GM19025 (cell line): ENCODE measurements around the gene CFAP107.

Experiments used
- ATAC-seq: cut with Tn5 transposase; IDR thresholded peaks from one replicate; pipeline ENCODE4 v1.9.1; 2021; ENCODE audit warnings: mild to moderate bottlenecking, low read depth, moderate library complexity; ENCODE audit not compliant: unreplicated experiment

Gene CFAP107

DNA sequence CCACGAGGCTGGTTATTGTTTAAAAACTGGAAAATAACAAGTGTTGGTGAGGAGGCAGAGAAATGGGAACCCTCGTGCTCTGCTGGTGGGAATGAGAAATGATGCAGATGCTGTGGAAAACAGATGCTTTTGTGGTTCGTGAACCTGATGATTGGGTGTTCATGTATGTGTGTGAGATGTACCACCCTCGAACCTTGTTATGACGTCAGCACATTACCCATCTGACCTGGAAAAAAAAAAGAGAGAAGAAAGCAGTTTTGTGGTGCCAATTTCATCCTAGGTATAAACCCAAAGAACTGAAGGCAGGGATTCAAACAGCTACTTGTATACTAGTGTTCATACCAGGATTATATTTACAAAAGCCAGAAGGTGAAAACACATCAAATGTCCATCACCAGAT, 6.4 kb upstream of the CFAP107 start:
- ATAC-seq = no peak

DNA sequence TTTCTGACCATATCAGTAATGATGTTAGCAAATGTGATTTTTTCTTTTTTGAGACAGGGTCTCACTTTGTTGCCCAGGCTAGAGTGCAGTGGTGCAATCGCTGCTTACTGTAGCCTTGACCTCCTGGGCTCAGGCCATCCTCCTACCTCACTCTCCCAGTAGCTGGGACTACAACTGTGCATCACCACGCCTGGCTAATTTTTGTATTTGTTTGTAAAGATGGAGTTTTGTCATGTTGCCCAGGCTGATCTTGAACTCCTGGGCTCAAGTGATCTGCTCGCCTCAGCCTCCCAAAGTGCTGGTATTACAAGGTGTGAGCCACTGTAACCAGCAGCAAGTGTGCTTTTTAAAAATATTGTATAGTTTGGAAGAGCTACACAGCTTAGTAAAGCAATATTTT, 4.1 kb upstream of the CFAP107 start:
- no peak for ATAC-seq

DNA sequence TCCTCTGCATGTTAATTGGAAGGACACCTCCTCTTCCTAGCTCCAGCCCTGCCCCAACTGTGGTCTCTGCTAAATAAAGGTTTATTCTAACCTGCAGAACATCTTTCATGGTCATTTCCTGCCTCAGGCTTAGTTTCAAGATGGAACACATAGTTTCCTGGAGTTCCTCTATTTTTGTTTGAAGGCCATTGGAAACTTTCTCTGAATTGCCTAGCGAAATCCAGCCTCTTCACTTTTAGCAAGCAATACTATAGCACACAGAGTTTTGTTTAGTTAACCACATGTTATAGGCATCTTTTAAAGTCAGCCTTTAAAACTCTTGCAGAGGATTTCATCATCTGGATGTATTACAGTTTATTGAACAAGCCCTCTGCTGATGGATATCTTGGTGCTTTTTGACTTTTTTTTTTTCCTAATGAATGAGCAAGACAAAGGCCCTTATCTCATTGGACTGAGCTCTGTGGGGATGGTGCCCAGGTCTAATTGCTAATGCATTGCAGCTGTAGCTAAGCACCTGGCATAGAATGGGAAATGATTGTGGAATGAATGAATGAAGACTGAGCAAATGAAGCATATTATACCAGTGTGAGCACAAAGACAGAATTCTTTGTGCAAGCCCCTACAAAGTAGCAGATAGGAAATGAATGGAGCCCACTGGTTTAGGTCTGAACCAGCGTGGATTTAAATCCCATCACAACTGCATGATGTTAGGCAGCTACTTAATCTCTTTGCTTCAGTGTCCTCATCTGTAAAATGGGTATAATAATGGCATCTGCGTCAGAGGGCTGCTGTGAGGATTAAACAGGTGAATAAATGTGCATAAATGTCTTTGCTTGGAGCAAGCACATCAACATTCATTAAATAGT, 641 bp upstream of the CFAP107 start:
- no peak for ATAC-seq

DNA sequence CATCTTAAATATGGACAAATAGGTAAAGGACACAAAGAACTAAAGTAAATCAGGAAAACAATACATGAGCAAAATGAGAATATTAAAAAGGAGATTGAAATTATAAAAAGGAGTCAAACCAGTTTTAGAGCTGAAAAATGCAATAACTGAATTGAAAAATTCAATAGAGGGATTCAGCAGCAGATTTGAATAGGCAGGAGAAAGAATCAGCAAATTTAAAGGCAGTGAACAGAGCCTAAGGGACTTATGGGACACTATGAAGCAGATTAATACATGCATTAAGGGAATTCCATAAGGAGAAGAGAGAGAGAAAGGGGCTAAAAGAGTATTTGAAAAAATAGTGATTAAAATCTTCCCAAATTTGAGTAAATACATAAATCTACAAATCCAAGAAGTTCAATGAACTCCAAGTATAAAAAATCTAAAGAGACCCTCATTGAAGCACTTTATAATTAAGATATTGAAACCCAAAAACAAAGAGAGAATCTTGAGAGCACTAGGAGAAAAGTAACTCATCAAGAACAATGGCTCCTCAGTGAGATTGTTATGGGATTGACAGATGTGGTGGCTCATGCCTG, 2.9 kb downstream of the CFAP107 start:
- ATAC-seq = no peak

DNA sequence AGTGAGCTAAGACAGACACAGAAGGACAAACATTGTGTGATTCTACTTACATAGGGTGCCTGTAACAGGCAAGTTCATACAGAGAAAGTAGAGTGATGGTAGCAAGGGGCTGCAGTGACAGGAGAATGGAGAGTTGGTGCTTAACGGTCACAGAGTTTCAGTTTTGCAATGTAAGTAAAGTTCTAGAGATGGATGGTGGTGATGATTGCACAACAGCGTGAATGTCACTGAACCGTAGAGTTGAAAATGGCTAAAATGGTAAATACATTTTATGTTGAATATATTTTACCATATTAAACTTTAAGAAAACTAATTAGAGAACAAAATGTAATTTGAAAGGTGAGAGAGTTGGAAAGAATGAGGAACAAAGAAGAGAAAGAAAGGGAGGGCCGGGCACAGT, 8.7 kb downstream of the CFAP107 start:
- ATAC-seq = no peak

DNA sequence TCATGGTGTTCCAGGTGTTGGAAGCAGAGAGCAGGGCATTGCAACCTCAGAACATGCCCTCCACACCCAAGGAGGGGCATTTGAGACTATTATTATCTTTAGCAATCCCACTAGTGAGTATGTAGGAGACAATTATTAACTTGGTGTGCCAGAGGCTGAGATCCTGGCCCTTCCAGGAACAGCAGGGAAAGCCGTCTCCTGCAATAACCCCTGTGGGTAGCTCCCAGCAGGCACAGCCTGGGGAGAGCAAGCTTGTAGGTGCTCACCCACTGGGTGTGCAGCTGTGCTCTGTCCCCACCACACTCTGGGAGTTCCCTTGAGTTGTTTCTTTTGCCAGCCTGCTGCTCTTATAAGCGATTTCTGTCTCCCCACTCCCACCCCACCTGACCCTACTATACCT, 10.3 kb downstream of the CFAP107 start:
- no peak for ATAC-seq

DNA sequence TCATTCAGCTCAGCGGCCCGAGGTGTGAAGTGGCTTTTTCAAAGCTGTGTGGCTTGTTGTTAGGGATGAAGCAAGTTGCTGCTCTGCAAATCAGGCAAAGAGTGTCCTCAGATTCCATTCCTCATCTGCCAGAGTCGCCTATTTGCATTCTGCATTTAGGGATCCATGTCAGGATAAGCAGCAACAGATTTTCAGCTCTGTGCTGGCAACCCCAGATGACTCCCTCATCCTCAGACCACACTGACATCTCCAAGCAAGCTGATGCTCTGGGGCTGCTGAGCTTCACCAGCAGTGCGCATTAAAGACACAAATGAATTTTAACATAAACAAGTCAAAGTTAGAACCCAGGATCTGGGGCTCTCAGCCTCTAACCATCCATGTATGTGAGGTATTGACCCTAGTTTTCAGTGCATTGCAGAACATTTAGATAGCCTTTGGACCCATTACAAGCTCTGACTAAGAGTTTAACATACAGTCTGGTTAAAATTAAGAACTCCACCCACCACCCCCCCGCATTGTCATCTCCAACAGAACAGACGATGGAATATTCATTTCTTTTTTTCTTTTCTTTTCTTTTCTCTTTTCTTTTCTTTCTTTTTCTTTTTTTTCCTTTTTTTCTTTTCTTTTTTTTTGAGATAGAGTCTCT, 10.9 kb downstream of the CFAP107 start:
- no peak for ATAC-seq

DNA sequence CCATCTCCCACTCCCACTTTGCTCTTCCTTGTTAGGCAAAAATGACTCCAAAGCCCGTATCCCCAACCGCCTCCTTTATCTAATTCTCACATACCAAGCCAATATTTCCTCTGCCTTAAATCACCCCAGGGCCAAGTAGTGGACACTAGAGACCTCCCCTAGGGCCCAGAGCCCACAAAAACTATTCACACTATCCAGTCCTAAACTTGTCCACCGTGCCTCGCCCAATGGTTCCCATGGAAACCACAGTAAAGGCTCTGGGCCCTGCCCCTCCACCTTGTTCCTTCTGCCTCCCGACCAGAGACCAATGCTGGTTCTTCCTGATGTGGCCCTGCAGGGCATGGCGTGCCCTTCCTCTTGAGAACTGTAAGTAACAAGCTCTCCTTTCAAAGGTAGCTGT, 11.8 kb downstream of the CFAP107 start:
- no peak for ATAC-seq

DNA sequence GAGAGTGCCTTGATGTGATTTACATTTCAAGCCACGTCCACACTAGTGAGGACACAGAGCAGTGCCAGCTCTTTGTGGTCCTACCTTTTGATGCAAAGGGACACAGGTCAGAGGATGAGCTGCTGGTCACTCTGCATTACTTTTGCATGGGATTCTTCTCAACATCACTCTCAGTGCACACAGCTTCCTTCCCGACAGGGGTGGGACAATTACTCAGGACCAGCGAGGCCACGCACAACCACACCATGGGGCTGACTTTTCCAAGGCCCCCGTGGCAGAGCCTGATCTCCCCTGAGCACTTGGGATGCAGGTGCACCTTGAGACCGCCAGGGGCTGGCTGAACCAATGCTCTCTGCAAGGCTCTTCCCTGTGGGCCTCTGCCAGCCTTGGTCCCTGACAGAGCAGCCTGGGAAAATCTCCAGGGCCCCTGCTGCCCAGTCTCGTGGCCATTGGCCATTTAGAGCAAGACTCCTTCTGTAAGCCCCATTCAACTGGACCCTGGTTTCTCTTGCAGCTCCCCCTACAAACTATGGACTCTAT, 14.3 kb downstream of the CFAP107 start:
- ATAC-seq = no peak

DNA sequence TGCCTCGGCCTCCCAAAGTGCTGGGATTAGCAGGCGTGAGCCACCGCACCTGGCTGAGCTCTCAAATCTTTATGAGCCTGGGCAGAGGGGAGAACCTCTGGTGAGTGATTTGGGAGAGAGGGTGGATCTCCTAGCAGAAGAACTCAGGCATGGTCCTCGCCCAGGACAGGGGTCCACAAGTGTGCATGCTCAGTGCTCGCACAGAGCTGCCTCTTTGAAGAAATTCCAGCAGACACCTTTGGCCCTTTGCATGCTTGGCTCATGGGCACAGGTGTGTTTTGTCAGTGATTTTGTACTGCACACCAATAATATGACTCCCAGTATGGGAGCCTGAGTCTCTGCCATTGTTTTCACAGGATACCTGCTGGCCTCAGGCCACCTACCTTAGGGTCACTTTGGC, 15.8 kb downstream of the CFAP107 start:
- ATAC-seq = no peak

DNA sequence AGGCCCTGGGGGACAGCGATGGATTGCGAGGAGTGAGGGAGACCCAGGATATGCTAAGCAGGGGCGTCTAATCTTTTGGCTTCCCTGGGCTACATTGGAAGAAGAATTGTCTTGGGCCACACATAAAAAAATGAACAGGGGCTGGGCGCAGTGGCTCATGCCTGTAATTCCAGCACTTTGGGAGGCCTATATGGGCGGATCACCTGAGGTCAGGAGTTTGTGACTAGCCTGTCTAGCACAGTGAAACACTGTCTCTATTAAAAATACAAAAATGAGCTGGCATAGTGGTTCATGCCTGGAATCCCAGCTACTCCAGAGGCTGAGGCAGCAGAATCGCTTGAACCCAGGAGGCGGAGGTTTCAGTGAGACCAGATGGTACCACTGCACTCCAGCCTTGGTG, 16.8 kb downstream of the CFAP107 start:
- no peak for ATAC-seq

DNA sequence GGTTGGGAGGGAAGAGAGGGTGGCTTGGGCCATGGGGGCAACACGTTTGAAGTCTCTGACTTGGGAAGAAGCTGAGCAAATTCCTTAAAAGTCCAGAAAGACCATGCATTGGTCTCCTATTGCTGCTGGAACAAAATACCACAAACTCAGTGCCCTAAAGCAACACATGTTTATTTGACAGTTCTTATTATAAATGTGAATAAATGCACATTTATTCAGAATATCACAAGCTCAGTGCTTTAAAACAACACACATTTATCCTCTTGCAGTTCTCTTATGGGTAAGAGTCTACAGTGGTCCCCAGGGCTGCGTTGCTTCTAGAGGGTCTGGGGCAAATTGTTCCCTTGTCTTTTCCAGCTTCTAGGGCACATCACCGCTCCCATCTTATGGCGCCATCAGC, 17.5 kb downstream of the CFAP107 start:
- ATAC-seq = no peak

DNA sequence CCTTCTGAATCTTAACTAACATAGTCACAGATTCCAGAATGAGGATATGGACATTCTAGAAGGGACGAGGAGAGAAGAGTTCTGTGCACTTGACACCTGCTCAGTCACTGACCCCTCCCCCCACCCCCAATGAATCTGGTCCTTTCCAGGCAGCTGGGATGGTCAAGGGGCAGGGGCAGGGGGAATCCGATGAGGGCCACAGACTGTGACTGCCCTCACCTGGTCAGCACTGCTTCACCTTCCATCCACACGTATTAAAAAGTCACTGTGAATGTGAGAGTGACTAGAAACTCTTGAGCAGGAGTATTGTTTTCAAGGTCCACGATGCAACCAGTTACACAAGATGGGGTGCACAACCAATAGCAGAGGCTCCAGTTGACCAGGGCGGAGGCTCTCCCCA, 18.0 kb downstream of the CFAP107 start:
- no peak for ATAC-seq

DNA sequence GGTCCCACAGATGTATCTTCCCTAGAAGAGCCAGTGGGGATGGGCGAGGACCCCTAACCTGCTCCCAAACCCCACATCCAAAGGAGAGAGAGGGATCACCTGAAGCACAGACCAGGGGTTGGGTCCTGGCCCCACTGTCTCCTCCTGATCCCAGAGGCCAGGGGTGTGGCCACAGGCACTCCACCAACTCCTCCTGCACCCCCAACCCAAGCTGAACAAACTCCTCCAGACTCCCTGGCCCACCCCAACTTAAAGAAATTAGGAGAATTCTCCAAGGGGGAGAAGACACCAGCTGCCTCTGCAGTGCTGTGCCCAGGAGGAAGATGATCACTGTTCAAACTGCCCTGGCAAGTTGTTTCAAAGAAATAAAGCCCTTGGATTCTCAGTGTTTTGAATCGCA, 23.0 kb downstream of the CFAP107 start:
- ATAC-seq = no peak

DNA sequence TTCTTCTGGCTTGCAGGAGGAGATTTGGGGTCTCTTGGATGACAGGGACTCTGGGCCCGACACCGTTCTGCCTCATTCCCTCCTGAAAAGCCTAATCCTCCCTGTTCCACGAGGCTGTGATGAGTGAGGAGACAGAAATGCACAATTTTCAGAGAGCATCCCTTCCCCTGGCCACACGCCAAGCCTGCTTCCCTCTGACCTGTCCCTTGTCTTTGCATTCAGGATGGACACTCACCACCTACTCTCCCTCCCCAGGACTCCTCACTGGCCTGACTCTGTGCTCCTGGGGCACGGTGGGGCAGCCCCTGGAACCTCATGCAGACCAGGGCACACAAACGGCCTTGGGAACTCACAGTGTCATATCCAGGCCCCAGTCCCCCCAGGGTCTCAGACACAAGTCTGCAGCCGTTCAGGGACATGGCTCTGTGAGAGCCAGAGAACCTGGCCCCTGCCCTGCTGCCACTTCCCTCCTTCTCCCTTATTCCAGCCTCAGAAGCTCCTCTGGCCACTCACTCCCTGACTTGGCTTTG, 24.0 kb downstream of the CFAP107 start:
- ATAC-seq = no peak

DNA sequence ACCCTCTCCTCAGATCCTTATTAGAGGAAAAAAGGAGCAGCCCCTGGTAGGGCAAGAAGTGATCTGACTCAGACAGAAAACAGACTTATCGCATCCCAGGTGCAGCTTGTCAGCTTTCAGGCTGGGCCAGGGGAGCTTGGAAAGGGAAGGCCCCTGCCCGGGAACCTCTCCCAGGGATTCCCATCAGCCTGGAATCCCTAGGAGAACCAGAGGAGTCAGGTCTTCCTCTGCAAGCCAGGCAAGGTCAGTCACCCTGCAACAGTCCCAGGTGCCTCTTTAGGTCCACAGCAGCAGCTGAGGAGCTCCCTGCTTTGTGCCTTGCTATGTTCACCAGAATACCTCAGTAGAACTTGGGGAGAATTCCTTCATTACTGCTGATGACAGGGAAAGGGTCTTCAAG, 24.6 kb downstream of the CFAP107 start:
- no peak for ATAC-seq

DNA sequence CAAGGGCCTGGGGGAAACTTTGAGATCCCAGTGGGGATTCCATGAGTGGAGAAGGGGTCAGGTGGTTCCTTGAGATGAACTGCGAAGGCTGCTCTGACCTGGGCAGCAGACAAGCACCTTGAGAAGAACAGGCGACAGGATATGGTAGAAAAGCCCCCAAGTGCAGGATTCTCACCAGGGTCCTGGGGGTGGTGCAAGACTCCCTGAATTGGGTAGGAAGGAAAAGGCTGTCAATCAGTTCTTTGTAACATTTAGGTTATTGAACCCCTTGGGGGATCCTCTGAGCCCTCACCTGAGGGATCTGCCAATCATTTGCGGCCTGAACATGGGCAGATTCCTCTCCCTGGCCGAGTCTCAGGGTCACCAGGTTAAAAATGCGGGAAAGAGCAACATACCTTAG, 25.2 kb downstream of the CFAP107 start:
- no peak for ATAC-seq

DNA sequence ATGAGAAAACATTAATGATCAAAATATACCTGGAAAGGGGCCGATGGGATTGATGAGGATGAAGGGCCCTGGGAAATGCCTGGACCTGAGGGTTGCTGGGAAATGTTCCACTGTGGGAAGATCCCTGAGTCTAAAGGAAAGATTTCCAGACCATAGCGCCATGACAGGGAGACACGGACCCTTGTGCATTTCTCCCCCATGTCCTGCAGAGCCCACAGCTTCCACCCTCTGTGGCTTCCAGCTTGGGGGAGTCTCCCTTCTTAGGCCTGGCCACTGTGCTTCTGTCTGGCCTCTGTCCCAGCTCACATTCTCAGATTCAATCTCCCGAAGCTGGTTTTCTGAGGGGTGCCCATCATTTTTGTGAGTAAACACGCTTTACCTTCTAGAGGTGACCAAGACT, 26.5 kb downstream of the CFAP107 start:
- no peak for ATAC-seq

DNA sequence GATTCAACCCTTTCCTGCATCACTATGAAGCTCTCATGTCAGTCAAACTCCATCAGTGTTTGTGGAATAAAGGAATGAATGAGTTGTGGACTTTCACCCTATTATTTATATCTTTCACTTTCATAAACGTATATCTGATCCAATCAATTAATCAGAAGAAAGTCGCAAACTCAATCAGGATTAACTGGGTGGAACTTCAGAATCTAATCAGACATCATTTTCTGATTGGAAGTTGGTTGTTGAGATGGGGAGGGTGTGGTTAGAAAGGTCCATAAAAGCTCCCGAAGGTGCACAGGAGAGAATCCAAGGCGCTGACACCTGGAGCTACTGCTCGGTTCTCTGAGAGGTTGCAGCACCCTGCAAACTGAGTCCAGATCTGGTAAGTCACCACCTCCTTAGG, 27.4 kb downstream of the CFAP107 start, which contains the start of gene PRAMEF12:
Gene PRAMEF12 (plus strand): TSS at position 301 of the 400 bp plus-strand sequence. CDS start 1,130 bp downstream, outside the sequence.
- no peak for ATAC-seq

DNA sequence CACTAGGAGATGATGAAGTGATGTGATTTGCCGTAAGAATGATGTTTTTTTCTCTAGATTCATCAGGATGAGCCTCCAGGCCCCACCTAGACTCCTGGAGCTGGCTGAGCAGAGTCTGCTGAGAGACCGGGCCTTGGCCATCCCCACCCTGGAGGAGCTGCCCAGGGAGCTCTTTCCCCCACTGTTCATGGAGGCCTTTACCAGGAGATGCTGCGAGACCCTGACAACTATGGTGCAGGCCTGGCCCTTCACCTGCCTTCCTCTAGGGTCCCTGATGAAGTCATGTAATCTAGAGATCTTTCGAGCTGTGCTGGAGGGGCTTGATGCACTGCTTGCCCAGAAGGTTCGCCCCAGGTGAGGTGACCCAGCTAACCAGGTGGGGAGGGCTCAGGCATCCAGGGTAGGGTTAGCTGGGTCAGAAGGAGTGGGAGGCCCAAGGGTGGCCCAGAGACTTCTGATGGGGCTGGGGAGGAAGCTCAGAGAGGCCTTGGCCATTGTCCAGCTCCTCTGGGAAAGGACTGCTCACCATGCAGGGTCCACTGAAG, 28.9 kb downstream of the CFAP107 start:
- ATAC-seq = no peak

DNA sequence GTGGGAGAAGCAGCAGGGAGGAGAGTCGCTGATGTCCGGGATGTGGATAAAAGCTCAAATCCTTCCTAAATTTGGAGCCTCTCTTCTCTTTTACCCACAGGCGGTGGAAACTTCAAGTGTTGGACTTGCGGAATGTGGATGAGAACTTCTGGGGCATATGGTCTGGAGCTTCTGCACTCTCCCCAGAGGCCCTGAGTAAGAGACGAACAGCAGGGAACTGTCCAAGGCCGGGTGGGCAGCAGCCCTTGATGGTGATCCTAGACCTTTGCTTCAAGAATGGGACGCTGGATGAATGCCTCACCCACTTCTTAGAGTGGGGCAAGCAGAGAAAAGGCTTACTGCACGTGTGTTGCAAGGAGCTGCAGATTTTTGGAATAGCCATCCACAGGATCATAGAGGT, 29.4 kb downstream of the CFAP107 start:
- ATAC-seq = no peak
